Panc1 (cell line): Measurements from ENCODE around the gene CAPS. TPM values are rescaled to one million over a fixed set of nuclear protein-coding genes. Genes with fewer than 3 reads are reported as not detected.

Experiments
- ATAC-seq: fragments of 200-7000 bp; cut with Tn5 transposase; 2 replicates; pipeline ENCODE4 v1.9.1; 2020; ENCODE audit warnings: mild to moderate bottlenecking, moderate library complexity
- BruUV-seq: library from RNA; stranded (reverse); fragments of 400-500 nt; replicated peaks from 2 replicates; lab custom pipeline; 2021; lab: Mats Ljungman, UMichigan
- CTCF ChIA-PET: fragments of 300-600 bp; sonication (Branson Sonifier 250); formaldehyde crosslinking; loops from one replicate; lab custom pipeline; 2022; ENCODE audit warnings: antibody characterized with exemption; lab: Charles Lee
- POLR2A ChIA-PET: fragments of 300-600 bp; sonication (Branson Sonifier 250); formaldehyde crosslinking; loops from one replicate; lab custom pipeline; 2022; ENCODE audit warnings: antibody characterized with exemption; lab: Charles Lee
- DNase-seq: peaks from one replicate; pipeline ENCODE4 v3.0.0-alpha.2; 2010; ENCODE audit warnings: low read depth, low spot score
- H3K27ac ChIP-seq: 2 replicates; pipeline ENCODE4 v1.5.1; 2011; ENCODE audit warnings: mild to moderate bottlenecking, low read length, inconsistent platforms
- H3K27me3 ChIP-seq: fragments of 200-500 bp; sonication (Bioruptor generic); 2 replicates; pipeline ENCODE4 v1.6.0; 2014; ENCODE audit warnings: low read length, inconsistent platforms; ENCODE audit not compliant: control insufficient read depth, insufficient read depth
- H3K36me3 ChIP-seq: fragments of 200-500 bp; sonication (Bioruptor generic); 2 replicates; pipeline ENCODE4 v1.5.1; 2014; ENCODE audit warnings: inconsistent platforms, mild to moderate bottlenecking, low read length, moderate library complexity; ENCODE audit not compliant: control insufficient read depth, insufficient read depth
- H3K4me1 ChIP-seq: 2 replicates; pipeline ENCODE4 v1.5.1; 2011; ENCODE audit warnings: inconsistent platforms, mild to moderate bottlenecking, low read length, moderate library complexity; ENCODE audit not compliant: control insufficient read depth, insufficient read depth
- H3K4me3 ChIP-seq, 2 experiments: 2 replicates each; pipeline ENCODE4 v1.5.1; 2011 to 2012; ENCODE audit warnings: low read depth in 2 of 2, low read length in 2 of 2, mild to moderate bottlenecking in 2 of 2, inconsistent platforms in 1 of 2, moderate library complexity in 1 of 2
- H3K9me3 ChIP-seq: fragments of 200-500 bp; sonication (Bioruptor generic); 2 replicates; pipeline ENCODE4 v1.5.1; 2014; ENCODE audit warnings: low read depth, mild to moderate bottlenecking, inconsistent platforms, low read length, moderate library complexity; ENCODE audit not compliant: control insufficient read depth, insufficient read depth
- CTCF ChIP-seq: fragments of 450-650 bp; IDR thresholded peaks from 2 replicates; pipeline ENCODE4 v1.5.1; 2017; ENCODE audit warnings: mild to moderate bottlenecking
- POLR2AphosphoS5 ChIP-seq: IDR thresholded peaks from 2 replicates; pipeline ENCODE4 v1.6.1; 2012; ENCODE audit warnings: mild to moderate bottlenecking, low read depth, low read length, moderate library complexity
- SIN3A ChIP-seq: IDR thresholded peaks from 2 replicates; pipeline ENCODE4 v1.6.1; 2012; ENCODE audit warnings: low read depth, mild to moderate bottlenecking, low read length, moderate library complexity, borderline replicate concordance; ENCODE audit not compliant: insufficient read depth
- TCF7L2 ChIP-seq: IDR thresholded peaks from 2 replicates; pipeline ENCODE4 v1.6.1; 2011; ENCODE audit warnings: mild to moderate bottlenecking, low read depth, low read length, inconsistent platforms
- in situ Hi-C: cut with HindIII; loops from 2 replicates; pipeline ENCODE4 v1.10.0; 2016; ENCODE audit warnings: low sequenced_read_pairs, low pct_unique_long_range_greater_than_20kb
- intact Hi-C: fragments of 100-400 bp; cut with micrococcal nuclease; formaldehyde crosslinking; loops from one replicate; pipeline ENCODE4 v1.10.0; 2022; ENCODE audit not compliant: unreplicated experiment
- total RNA-seq: library from RNA; stranded (reverse); gene quantifications from one replicate; pipeline ENCODE4 v1.2.1, GENCODE V29; 2021; ENCODE audit not compliant: unreplicated experiment
- TF ChIP-seq, protein P1 (sequence below), 2 experiments: IDR thresholded peaks; 2 replicates each; pipeline ENCODE4 v1.6.1; 2011 to 2012; ENCODE audit warnings: low read depth in 2 of 2, control low read depth in 1 of 2, low read length in 1 of 2, mild to moderate bottlenecking in 1 of 2, moderate library complexity in 1 of 2; ENCODE audit not compliant: insufficient read depth in 1 of 2

Gene CAPS
- total RNA-seq, 1 experiment from 2014 or later, result 9.2 TPM

- ChIA-PET POLR2A (no interaction called here), CTCF (no interaction called here)
- intact Hi-C loops (no loop called here), in situ Hi-C loops (no loop called here)
- no TSS peak for BruUV-seq
- no peaks in the 10 kb centered on the region for H3K9me3 ChIP-seq
- H3K4me1 ChIP-seq, result no peaks in the 10 kb centered on the region
- DNase-seq, result no peak
- H3K27ac ChIP-seq, result no peak overlapping the region
- TF ChIP-seq, protein P1, sequence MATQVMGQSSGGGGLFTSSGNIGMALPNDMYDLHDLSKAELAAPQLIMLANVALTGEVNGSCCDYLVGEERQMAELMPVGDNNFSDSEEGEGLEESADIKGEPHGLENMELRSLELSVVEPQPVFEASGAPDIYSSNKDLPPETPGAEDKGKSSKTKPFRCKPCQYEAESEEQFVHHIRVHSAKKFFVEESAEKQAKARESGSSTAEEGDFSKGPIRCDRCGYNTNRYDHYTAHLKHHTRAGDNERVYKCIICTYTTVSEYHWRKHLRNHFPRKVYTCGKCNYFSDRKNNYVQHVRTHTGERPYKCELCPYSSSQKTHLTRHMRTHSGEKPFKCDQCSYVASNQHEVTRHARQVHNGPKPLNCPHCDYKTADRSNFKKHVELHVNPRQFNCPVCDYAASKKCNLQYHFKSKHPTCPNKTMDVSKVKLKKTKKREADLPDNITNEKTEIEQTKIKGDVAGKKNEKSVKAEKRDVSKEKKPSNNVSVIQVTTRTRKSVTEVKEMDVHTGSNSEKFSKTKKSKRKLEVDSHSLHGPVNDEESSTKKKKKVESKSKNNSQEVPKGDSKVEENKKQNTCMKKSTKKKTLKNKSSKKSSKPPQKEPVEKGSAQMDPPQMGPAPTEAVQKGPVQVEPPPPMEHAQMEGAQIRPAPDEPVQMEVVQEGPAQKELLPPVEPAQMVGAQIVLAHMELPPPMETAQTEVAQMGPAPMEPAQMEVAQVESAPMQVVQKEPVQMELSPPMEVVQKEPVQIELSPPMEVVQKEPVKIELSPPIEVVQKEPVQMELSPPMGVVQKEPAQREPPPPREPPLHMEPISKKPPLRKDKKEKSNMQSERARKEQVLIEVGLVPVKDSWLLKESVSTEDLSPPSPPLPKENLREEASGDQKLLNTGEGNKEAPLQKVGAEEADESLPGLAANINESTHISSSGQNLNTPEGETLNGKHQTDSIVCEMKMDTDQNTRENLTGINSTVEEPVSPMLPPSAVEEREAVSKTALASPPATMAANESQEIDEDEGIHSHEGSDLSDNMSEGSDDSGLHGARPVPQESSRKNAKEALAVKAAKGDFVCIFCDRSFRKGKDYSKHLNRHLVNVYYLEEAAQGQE (IDR thresholded peaks at IDR 0.05; ENCODE audit: insufficient read depth in 1 of 2, low read depth in 2 of 2, low read length in 1 of 2), result no peak
- TF ChIP-seq POLR2AphosphoS5 (no peak), CTCF (no peak), TCF7L2 (no peak), SIN3A (no peak)
- no peak for ATAC-seq
- no peaks in the 10 kb centered on the region for H3K27me3 ChIP-seq
- H3K36me3 ChIP-seq, result no peaks in the 10 kb centered on the region
- H3K4me3 ChIP-seq, result no peak overlapping the region
These were observed 33.4 kb downstream of the CAPS start for GRCh38 chr19:5947435-5947834.

- BruUV-seq, result no TSS peak
- no peak for ATAC-seq
- no peak overlapping the region for H3K4me3 ChIP-seq
- no peaks in the 10 kb centered on the region for H3K9me3 ChIP-seq
- H3K27ac ChIP-seq, result no peak overlapping the region
- intact Hi-C loops (no loop called here), in situ Hi-C loops (no loop called here)
- no peak for TF ChIP-seq TCF7L2
- no peak for TF ChIP-seq POLR2AphosphoS5
- TF ChIP-seq, protein P1 (IDR thresholded peaks at IDR 0.05; ENCODE audit: insufficient read depth in 1 of 2, low read depth in 2 of 2, low read length in 1 of 2), result no peak
- no peak for TF ChIP-seq SIN3A
- no peak for TF ChIP-seq CTCF
- ChIA-PET POLR2A (no interaction called here), CTCF (no interaction called here)
- peaks cover under 1% of the 10 kb centered on the region; the same call in 1 of the 2 replicates for H3K4me1 ChIP-seq
- no peaks in the 10 kb centered on the region for H3K36me3 ChIP-seq
- no peak for DNase-seq
- H3K27me3 ChIP-seq, result no peaks in the 10 kb centered on the region
These were observed 34.9 kb downstream of the CAPS start for GRCh38 chr19:5948752-5949564.
